Smooth muscle cell (in vitro differentiated cells): ENCODE measurements around the gene TMEM91. TPM values are rescaled to one million over a fixed set of nuclear protein-coding genes. Genes with fewer than 3 reads are reported as not detected.

ENCODE experiments used
- DNase-seq: peaks from one replicate; lab custom pipeline; 2025; ENCODE audit not compliant: unreplicated experiment; lab: John Stamatoyannopoulos, UW
- H2AFZ ChIP-seq: fragments of 200-600 bp; sonication (generic); 2 replicates; pipeline ENCODE4 v1.6.0; 2016; ENCODE audit warnings: antibody characterized with exemption, low read depth, mild to moderate bottlenecking
- H3F3A ChIP-seq: fragments of 200-600 bp; sonication (generic); 2 replicates; pipeline ENCODE4 v1.6.0; 2017; ENCODE audit warnings: antibody characterized with exemption, low read depth
- H3K27ac ChIP-seq: fragments of 200-600 bp; sonication (generic); 2 replicates; pipeline ENCODE4 v1.5.1; 2016; ENCODE audit warnings: low read depth, mild to moderate bottlenecking
- H3K27me3 ChIP-seq: fragments of 200-600 bp; sonication (generic); 2 replicates; pipeline ENCODE4 v1.6.1; 2016; ENCODE audit warnings: low read depth, mild to moderate bottlenecking
- H3K36me3 ChIP-seq: fragments of 200-600 bp; sonication (generic); 2 replicates; pipeline ENCODE4 v1.5.1; 2016; ENCODE audit warnings: low read depth
- H3K4me1 ChIP-seq: fragments of 200-600 bp; sonication (generic); 2 replicates; pipeline ENCODE4 v1.5.1; 2016; ENCODE audit warnings: low read depth
- H3K4me2 ChIP-seq: fragments of 200-600 bp; sonication (generic); 2 replicates; pipeline ENCODE4 v1.6.0; 2016; ENCODE audit warnings: mild to moderate bottlenecking
- H3K4me3 ChIP-seq: fragments of 200-600 bp; sonication (generic); 2 replicates; pipeline ENCODE4 v1.5.1; 2016; ENCODE audit warnings: mild to moderate bottlenecking
- H3K79me2 ChIP-seq: fragments of 200-600 bp; sonication (generic); 2 replicates; pipeline ENCODE4 v1.6.0; 2016; ENCODE audit warnings: low read depth, mild to moderate bottlenecking
- H3K9ac ChIP-seq: fragments of 200-600 bp; sonication (generic); 2 replicates; pipeline ENCODE4 v1.6.0; 2016; ENCODE audit warnings: low read depth
- H3K9me3 ChIP-seq: fragments of 200-600 bp; sonication (generic); replicated peaks from 2 replicates; pipeline ENCODE4 v1.5.1; 2016; ENCODE audit warnings: low read depth
- H4K20me1 ChIP-seq: fragments of 200-600 bp; sonication (generic); 2 replicates; pipeline ENCODE4 v1.6.0; 2016; ENCODE audit warnings: low read depth
- WGBS: methylation state at CpG from one replicate; pipeline ENCODE4 v1.1.7; 2016; ENCODE audit warnings: low lambda C conversion rate; 5-methylcytosine and 5-hydroxymethylcytosine counted together
- polyA plus RNA-seq: library from polyadenylated mRNA; unstranded; fragments of >200 nt; fragmentation: Nextera tagmentation; extraction: Ambion mirVana; gene quantifications from 2 replicates; pipeline ENCODE4 v1.2.1, GENCODE V29; 2016
- total RNA-seq: library from RNA; depleted of rRNA; stranded (reverse); fragments of >200 nt; gene quantifications from 2 replicates; pipeline ENCODE4 v1.2.3, GENCODE V29; 2014
- TF ChIP-seq, protein P1 (sequence below): fragments of 200-600 bp; sonication (generic); IDR thresholded peaks from 2 replicates; pipeline ENCODE4 v1.5.1; 2017; ENCODE audit warnings: borderline replicate concordance, mild to moderate bottlenecking, antibody characterized with exemption; ENCODE audit not compliant: insufficient read depth, poor library complexity, severe bottlenecking

TMEM91 gene
- total and polyA plus RNA-seq, 2 experiments from 2014 or later = 11.0 to 24.3 TPM

GRCh38 chr19:41363753-41364523, 12.4 kb upstream of the TMEM91 start, which contains the start of gene B9D2:
B9D2 (minus strand) TSS chr19:41364149; CDS start chr19:41363519, 630 bp downstream.
- 2% methylated on average over 56 of the region's 56 CpGs for WGBS
- TF ChIP-seq, protein P1, sequence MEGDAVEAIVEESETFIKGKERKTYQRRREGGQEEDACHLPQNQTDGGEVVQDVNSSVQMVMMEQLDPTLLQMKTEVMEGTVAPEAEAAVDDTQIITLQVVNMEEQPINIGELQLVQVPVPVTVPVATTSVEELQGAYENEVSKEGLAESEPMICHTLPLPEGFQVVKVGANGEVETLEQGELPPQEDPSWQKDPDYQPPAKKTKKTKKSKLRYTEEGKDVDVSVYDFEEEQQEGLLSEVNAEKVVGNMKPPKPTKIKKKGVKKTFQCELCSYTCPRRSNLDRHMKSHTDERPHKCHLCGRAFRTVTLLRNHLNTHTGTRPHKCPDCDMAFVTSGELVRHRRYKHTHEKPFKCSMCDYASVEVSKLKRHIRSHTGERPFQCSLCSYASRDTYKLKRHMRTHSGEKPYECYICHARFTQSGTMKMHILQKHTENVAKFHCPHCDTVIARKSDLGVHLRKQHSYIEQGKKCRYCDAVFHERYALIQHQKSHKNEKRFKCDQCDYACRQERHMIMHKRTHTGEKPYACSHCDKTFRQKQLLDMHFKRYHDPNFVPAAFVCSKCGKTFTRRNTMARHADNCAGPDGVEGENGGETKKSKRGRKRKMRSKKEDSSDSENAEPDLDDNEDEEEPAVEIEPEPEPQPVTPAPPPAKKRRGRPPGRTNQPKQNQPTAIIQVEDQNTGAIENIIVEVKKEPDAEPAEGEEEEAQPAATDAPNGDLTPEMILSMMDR = no peak
- H4K20me1 ChIP-seq = no peaks in the 10 kb centered on the region

GRCh38 chr19:41364524-41365391, 11.6 kb upstream of the TMEM91 start:
- Histone ChIP-seq H3K4me2 (peak overlapping the region; percentile 79), H3K9me3 (no peaks in the 10 kb centered on the region), H3K36me3 (no peaks in the 10 kb centered on the region), H3K4me1 (peaks cover 5% of the 10 kb centered on the region), H3K27ac (peak overlapping the region; percentile 100), H3K9ac (peak overlapping the region; percentile 99), H3F3A (peaks cover 3% of the 10 kb centered on the region), H3K27me3 (no peaks in the 10 kb centered on the region), H4K20me1 (no peaks in the 10 kb centered on the region), H2AFZ (peak overlapping the region; percentile 21), H3K4me3 (peak overlapping the region; percentile 78), H3K79me2 (peaks cover 35% of the 10 kb centered on the region)
- WGBS = 85% methylated on average over 14 of the region's 14 CpGs
- DNase-seq = no peak
- TF ChIP-seq, protein P1 = no peak

More at GRCh38 chr19:41363753-41364523, 12.4 kb upstream of the TMEM91 start, which contains the start of gene B9D2:
- peak within 1 kb of the TSS; percentile 99 for H3K9ac ChIP-seq
- H3K27ac ChIP-seq = peak within 1 kb of the TSS; percentile 100
- DNase-seq = peak; percentile 99
- peaks cover 33% of the 10 kb centered on the region for H3K79me2 ChIP-seq
- H3K4me1 ChIP-seq = peaks cover 5% of the 10 kb centered on the region
- H3K4me2 ChIP-seq = peak within 1 kb of the TSS; percentile 79
- peaks cover 3% of the 10 kb centered on the region for H3F3A ChIP-seq
- H3K36me3 ChIP-seq = no peaks in the 10 kb centered on the region
- no peaks in the 10 kb centered on the region for H3K27me3 ChIP-seq
- peak within 1 kb of the TSS; percentile 78 for H3K4me3 ChIP-seq
- peak within 1 kb of the TSS; percentile 82 for H2AFZ ChIP-seq
- no peaks in the 10 kb centered on the region for H3K9me3 ChIP-seq

GRCh38 chr19:41366089-41366488, 10.2 kb upstream of the TMEM91 start:
- H3K36me3 ChIP-seq = no peaks in the 10 kb centered on the region
- H4K20me1 ChIP-seq = no peaks in the 10 kb centered on the region
- H2AFZ ChIP-seq = no peak overlapping the region
- TF ChIP-seq, protein P1 = peak; percentile 14
- H3K4me1 ChIP-seq = peaks cover 5% of the 10 kb centered on the region
- H3K27me3 ChIP-seq = no peaks in the 10 kb centered on the region
- no peak overlapping the region for H3K4me2 ChIP-seq
- no peak for DNase-seq
- H3F3A ChIP-seq = peaks cover 3% of the 10 kb centered on the region
- peak overlapping the region; percentile 84 for H3K27ac ChIP-seq
- WGBS = 94% methylated on average over 1 of the region's 1 CpG
- no peaks in the 10 kb centered on the region for H3K9me3 ChIP-seq
- H3K4me3 ChIP-seq = no peak overlapping the region
- H3K79me2 ChIP-seq = peaks cover 39% of the 10 kb centered on the region
- H3K9ac ChIP-seq = no peak overlapping the region
